Stimulated activated CD4-positive, alpha-beta T cell treated with anti-CD3 and anti-CD28 coated beads, Interleukin-2, amount 100 ng/mL, for 24 hours (primary cell): ENCODE data around the gene BDH1.
"Not testable (repeated sequence)": the region's sequence is repeated elsewhere in the genome, so short reads cannot be mapped to it uniquely, and the experiment has no call there.

ENCODE experiments used
- DNase-seq, 2 donors: peaks; one replicate each; pipeline ENCODE4 v3.0.0-alpha.2; 2020

The BDH1 gene

DNA sequence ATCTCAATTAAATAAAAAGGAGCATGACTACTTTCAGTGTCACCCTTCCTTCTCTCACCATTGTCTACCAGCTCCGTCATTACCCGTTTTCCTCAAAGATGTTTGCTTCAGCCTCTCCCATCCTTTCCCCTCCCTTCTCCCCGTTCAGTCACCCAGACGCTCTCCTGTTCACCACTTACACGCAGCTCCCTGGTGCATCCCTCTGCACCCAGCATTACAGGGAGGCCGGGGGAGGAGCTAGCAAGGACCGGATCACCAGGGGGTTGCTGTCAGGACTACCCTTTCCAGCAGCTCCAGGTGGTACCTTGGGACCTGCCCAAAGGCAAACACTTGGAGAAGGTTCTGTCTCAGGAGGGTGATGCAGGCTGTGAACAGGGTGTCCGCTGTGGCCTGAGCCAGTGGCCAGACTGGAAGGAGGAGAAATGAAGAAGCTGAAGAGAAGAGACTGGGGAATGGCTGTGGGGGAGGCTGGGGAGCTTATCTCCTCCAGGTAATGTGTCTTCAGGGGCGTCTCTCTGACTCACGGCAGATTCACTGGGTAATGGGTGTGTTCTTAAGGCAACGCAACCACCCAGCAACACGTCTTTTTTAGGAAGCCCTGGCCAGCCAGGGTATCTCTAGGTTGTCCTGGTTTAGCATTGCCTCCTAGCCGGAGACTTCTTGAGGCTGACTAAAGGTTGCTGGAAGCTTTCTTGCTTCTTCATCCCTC lies 21.8 kb upstream of the BDH1 start:
- no peak for DNase-seq

DNA sequence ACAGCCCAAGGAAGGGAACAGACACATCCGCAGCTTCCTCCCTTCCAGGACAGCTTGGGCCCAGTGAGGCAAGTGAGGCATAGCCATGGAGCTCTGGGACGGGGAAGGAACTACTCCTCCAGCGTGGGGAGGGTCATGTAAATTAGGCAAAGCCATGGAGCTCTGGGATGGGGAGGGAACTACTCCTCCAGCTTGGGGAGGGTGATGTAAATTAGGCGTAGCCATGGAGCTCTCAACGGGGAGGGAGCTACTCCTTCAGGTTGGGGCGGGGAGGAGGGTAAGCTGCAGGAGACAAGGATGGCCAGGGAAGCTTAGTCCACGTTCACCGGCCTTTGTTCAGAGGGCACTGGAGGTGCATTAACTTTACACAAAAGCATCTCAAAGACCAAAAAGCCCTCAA lies 21.1 kb upstream of the BDH1 start:
- no peak for DNase-seq

DNA sequence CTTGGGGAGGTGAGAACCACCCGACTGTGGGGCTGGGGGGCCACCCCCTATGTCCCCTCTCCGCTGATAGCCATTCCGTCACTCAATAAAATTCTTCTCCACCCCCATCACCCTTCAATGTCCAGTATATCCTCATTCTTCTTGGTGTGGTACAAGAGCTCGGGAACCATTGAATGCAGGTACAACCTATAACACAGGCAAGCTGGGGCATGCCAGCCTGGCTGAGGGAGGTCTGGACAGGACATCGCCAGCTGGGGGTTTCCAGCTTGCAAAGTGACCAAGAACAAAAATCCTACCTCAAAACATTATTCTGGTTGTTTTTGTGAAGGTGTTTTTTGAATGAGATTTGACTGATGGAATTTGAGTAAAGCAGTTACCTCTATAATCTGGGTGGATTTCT lies 19.6 kb upstream of the BDH1 start:
- DNase-seq, result no peak

DNA sequence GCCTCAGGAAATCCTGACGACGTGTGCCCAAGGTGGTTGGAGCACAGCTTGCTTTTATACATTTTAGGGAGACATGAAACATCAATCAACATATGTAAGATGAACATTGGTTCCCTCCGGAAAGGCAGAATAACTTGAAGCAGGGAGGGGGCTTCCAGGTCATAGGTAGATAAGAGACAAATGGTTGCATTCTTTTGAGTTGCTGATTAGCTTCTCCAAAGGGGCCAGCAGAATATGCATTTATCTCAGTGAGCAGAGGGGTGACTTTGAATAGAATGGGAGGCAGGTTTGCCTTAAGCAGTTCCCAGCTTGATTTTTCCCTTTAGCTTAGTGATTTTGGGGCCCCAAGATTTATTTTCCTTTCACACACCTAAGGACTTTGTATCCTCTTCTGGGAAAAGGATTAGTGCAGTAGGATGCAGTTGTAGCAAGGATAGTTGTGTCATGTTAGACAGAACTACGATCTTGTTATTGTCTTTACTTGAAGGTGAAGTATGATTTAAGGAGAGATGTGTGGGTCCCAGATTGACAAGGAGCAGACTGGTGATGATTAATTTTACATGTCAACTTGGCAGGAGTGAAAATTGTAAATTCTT lies 18.7 kb upstream of the BDH1 start:
- DNase-seq, result not testable (repeated sequence)

DNA sequence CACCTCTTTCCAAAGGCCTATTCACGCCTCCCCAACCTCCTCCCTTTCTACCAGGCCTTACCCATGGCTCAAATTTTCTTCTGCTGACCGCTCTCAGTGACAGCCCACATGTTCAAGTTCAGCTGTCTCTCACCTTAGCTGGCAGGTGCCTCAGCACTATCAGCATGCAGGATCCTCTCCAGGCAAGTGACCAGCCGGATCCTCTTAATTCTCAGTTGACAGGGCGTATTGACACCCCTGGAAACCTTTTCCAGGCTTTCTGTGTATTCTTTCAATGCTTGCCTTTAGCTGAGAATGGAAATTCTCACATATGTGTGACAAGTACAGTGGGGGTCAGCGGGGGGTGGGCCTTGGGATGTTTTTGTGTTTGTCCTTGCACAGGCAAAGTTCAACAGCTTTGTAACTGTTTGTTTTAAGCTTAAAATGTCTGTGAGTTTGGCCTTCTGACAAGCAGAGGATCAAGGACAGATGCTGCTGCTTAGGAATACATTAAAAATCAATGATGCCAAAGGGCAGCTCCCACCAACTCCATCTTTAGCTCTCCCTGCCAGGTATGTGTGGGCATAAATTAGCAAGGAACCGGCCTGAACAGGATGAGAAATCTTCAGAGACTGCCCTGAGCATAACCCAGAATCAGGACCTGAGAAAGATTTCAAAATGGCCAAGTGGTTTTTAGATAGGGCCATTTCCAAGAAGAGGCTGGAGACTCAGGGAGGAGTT lies 17.4 kb upstream of the BDH1 start:
- DNase-seq, result no peak

DNA sequence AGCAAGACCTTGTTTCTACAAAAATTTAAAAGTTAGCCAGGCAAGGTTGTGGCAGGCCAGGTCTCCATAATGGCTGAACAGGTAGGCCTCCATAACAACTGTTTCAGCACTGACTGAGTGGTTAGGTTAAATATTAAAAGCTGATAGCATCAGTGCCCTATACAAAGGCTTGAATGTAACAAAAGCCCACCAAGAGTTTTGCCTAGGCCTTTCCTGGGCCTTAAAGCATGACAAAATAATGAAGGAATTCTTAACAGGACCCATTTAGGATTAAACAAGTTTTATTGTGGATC lies 16.1 kb upstream of the BDH1 start:
- DNase-seq, result not testable (repeated sequence)

DNA sequence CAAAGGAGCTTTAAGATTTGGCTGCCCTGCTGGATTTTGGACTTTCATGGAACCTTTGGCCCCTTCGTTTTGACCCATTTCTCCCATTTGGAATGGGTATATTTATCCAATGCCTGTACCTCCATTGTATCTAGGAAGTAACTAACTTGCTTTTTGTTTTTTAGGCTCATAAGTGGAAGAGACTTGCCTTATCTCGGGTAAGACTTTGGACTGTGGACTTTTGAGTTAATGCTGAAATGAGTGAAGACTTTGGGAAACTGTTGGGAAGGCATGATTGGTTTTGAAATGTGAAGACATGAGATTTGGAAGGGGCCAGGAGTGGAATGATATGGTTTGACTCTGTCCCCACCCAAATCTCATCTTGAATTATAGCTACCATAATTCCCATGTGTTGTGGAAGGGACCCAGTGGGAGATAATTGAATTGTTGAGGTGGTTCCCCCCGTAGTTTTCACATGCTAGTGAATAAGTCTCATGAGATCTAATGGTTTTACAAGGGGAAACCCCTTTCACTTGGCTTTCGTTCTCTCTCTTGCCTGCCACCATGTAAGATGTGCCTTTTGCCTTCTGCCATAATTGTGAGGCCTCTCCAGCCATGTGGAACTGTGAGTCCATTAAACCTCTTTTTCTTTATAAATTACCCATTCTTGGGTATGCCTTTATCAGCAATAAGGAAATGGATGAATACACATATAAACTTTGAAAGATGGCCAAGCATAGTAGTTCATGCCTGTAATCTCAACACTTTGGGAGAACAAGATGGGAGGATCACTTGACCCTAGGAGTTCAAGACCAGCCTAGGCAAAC lies 15.5 kb upstream of the BDH1 start:
- DNase-seq, result not testable (repeated sequence)

DNA sequence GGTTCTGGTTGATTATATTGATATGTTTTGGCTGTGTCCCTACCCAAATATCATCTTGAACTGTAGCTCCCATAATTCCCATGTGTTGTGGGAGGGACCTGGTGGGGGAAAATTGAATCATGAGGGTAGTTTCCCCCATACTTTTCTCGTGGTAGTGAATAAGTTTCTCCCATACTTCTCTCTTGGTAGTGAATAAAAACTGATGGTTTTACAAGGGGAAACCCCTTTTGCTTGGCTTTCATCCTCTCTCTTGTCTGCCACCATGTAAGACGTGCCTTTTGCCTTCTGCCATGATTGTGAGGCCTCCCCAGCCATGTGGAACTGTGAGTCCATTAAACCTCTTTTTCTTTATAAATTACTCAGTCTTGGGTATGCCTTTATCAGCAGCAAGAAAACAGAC lies 13.7 kb upstream of the BDH1 start:
- not testable (repeated sequence) for DNase-seq

DNA sequence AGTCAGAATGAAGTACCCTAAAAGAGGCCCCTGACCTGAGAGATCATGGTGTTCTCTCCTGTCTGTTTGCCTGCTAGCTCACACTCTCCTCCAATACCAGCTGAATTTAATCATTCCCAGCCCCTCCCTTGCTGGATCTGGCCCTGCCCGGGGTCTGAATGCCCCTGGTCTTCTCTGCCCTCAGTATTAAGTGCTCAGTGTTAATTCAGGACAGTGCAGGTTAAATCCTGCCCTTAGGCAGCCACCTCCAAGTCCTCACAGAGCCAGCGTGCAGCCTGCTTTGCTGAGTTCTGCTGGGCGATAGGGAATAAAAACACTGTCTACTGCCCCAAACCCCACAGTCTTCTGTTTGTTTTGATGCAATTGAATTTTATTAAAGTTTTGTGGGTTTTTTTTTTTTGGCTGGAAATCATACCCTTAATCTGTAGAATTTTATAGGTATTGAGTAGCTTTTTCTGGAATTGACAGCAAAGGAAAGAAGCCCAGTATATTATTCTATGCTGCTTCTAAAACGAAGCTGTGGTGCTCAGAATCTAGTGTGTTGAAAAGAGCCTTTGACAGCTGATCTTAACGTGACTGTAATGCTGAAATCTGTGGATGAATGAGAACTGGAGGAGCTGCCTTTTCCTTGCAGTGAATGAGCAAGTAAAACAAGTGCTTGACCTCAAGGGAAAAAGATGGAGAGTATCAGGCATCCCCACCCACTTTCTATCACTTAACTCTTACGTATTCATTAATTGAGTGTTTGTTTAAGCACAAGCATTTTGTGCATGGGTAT lies 12.3 kb upstream of the BDH1 start:
- no peak for DNase-seq

DNA sequence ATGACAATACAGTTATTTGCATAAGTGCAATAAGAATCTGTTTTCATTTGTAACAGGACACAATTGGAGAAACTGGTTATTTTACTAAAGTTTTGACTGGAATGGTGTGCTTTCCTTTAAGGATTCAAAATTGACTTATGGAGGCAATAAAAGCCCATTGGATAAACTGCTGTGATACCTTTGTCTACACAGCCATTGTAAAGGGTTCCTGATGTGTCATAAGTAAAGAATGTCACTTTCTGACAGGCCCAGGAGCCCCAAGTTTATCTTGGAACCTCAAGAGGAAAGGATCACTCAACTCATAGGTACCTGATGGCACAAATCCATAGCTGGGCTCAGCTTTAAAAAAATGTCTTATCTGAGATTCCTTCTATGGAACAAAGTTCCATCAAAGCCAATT lies 10.4 kb upstream of the BDH1 start:
- not testable (repeated sequence) for DNase-seq

DNA sequence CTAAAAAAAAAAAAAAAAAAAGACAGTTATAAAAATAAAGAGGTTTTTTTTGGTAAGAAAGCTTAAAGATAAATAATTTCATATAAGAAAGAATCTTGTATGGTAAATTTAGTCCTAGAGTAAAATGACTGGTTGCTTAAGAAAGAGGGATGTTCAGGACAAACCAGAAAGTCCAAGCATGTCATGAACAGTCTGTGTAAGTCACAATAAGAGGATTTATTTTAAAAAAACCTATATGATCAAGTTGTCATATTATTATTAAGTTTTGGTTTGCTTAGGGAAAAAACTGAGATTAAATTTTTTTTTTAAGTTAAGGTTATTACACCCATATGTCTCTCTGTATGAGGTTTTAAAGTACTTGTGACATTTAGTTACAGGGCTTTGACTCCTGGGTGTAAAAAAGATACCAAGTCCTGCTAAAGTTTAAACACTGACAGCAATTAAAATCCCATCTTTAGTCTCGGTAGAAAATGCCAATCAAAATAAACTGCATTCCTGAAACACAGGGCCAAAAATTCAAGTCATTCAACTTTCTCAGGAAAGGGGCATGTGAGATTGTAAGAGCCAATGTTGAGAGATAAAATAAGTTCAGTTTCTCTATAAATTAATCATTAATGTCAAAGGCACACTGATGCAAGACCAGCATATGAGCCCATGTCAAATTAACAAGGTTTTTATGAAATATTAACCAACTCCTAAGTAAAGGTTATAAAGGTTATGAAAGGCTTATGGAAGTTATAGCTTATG lies 8.5 kb upstream of the BDH1 start:
- DNase-seq, result no peak

DNA sequence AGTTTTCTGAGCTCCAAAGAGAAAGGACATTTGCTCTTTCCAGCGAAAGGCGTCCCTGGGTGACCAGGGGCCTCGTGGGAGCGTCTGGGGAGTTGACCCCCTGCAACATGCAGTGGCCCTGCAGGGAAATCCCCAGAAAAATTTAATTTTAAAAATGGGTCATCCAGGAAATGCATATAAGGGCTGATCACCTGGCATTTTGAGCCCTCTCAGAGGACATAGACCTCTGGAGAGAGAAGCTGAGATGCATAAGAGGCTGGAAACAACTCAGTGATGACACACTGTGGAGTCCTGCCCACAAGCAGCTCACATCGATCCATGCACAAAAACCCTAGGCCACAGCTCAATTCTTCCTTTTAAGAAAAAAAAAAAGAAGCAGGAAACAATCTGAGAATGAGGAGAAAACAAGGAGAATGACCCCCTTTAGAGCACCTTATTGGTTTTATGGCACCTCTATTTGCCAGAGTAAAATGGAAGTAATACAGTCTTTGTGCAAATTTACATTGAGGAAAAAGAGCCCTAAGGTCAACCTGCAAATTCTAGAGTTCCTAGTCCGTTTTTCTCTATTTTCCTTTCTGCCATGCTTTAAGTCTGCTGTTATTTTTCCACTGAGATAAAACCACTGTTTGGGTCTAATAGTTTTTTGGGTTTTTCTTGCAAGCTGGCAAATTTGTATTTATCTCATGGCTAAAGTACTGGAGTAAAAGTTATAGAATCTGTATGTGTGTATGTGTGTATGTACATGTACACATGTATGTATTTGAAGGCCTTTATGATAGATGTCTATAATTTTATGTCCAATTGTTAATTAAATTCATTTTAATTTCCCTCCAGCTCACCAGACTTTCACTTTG lies 6.9 kb upstream of the BDH1 start:
- no peak for DNase-seq

DNA sequence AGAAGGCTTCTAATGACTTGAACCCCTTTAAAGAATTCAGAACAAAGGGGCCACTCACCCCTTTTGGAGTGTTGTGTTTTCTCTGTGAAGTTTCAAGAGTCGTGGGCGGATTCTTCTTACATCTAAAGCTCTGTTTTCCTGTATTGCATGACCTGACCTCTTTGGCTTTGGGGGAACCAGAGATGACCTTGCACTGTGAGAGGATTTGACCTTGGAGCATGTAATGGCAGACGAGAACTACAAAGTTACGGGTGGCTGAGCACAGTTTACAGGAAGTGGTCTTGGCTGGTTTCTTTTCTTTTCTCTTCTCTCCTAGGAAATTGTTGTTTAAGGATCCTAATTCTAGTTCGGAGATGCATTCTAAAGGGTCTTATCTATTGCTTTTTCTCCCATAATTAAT lies 6.2 kb upstream of the BDH1 start:
- DNase-seq, result no peak

DNA sequence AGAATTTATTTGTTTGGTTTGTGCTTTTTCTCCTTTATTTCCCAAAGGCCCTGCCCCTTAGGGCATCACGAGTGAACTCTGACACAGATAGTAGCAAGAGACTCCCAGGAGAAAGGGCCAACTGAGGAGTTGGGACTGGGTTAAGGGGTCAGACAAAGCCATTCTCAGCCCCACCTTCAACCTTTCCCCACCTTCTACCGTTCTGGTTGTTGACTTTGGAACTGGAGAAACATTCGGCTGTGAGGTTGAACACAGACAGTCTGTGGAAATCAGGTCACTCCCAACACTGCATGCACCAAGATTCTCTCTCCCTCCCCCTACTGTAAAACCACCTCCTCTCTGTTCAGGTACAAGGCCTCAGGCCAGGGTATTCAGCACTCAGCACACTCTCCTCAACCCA lies 3.9 kb upstream of the BDH1 start:
- no peak for DNase-seq

DNA sequence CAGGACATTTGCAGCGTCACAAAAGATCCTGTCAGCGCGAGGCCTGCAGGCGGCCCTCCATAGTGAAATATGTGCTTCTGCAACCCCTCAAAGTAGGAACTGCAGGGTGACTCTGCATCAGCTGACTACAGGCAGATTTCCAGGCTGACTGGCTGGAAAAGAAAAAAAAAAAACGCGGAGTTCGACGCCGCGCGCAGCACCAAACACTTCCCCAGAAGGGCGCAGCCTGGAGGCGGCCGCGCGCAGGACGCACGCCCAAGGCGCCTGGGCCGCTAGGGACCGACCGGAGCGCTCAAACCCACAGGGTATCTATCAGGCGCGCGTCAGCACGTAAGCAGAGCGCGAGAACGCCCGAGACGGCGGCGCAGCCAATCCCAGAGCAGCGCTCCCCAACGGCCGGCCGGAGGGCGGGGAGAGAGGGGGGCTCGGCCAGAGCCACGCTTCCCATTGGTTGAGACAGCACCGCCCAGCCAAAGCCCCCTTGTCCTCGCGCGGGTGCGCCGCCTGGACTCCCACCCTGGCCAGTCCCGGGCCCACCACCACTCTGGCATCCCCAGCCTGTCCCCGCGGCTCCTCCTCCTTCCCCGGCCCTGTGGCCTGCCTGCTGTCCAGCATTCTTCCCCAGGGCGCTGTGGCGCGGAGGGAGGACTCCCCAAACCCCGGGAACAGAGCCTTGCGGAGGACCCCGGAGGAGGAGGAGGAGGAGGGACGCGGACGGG lies 1.0 kb downstream of the BDH1 start:
- peak; percentile 93 to 94 for DNase-seq

DNA sequence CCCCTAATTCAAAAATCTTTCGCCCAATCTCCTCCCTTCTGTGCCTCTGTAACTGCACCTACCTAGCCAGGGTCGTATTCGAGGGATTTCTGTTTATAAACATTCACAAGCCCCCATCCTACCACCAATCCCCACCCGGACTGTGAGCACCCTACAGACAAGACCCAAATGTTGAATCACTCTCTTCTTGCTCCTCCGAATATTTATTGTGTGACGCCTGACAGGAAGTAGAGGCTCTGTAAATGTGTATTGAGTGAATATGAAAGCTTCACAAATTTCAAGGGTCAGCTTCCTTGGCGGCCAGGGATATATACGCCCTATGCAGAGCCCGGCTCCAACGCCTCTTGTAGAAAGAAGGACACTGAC lies 1.6 kb downstream of the BDH1 start:
- DNase-seq, result no peak

DNA sequence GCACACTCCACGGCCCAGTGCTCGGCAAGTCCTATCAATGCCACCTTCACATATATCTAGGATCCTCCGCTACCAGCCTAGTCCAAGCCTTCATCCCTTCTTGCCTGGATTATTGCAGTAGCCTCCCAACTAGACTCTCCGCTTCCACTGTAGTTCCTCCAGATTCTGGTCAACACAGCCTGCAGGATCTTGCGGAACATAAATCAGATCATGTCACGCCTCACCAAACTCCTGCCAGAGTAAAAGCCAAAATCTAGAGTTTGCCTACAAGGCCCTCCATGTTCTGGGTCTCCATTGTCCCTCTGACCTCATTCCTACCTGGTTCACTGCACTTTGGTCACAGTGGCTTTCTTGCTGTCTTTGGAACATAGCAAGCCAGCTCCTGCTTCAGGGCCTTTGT lies 3.6 kb downstream of the BDH1 start:
- DNase-seq, result no peak

DNA sequence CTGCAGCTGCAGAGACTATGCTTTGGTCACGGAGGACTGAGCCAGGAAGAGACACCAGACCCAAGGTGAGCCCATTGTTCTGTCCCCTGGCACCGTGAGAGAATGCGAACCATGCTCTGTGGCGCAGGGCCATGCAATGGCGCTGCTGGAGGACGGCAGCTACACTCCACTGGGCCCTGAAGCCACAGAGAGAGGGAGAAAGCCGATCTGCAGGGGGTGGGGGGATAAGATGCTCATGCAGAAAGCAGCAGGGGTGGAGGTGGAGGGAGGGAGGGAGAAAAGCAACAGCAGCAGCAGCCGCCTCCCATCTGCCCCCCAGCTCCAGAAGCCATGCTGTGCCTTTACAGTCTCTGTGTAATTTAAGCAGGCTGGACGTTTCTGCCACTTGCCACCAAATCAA lies 5.3 kb downstream of the BDH1 start:
- DNase-seq, result no peak

DNA sequence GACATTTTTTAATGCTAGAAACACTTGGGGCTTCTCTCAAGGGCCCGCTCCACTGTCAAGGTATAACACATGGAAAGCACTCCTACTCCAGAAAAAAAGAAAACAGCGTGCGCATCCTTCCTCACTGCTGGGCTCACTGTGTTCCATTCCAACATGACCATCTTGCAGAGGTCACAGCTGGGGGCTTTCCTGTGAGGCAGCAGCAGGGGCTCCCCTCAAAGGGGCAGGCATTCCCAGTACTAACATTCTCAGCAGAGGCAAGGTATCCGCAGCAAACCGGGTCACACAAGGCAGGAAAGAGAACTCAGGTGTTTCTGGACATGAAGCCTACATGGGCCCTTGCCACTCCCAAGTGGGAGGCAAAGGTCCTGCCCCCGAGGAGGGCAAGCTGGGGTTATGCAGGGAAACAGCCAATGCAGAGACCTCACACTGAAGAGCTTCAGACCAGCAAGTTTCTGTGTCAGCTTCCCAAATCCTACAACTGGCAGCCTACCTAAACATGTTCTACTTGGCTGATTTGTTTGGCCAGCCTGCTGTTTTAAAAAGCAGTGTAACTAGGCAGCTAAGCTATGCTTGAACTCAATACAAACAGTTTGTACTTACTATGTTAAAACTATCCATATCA lies 6.4 kb downstream of the BDH1 start:
- no peak for DNase-seq
